ENCODE data around the gene SCAMP3. TPM values are rescaled to one million over a fixed set of nuclear protein-coding genes. Genes with fewer than 3 reads are reported as not detected.

Gene SCAMP3
- total and polyA plus RNA-seq, 10 of the 15 experiments (the other 5 are each of a cell fraction or from before 2014, with no cell fraction given), result 17.2 to 133 (median 87.3) TPM

- 32% methylated on average over 2 of the region's 2 CpGs for WGBS (ENCODE audit: insufficient coverage, insufficient replicate concordance, low lambda C conversion rate, missing lambda C conversion rate)
- H2AFZ ChIP-seq (ENCODE audit: control insufficient read depth, low read depth, low read length), result no peak overlapping the region
- ChIA-PET SMC1A (ENCODE audit: uncharacterized antibody, unreplicated experiment) (interaction anchor here (0.7 to 1.5 kb wide), 3 partner anchors 27 to 44 kb away, joined by 3 to 10 read pairs (median 4); no protein-coding TSS in a partner anchor), CTCF (interaction anchor here (0.7 to 1.8 kb wide), 8 partner anchors 13 to 62 kb away, joined by 3 to 6 read pairs (median 4); partner anchors contain the start of gene FDPS), POLR2A (interaction anchor here (0.6 to 1.6 kb wide), 3 partner anchors 25 to 58 kb away, joined by 3 to 4 read pairs (median 3); no protein-coding TSS in a partner anchor), RAD21 (ENCODE audit: unreplicated experiment) (interaction anchor here (2.2 kb wide), 1 partner anchor 44 kb away, joined by 13 read pairs; no protein-coding TSS in a partner anchor)
- H3K4me1 ChIP-seq (ENCODE audit: control insufficient read depth, insufficient read depth, low read length), result peaks cover 10% of the 10 kb centered on the region
- no peaks in the 10 kb centered on the region for H3K36me3 ChIP-seq (ENCODE audit: control insufficient read depth in 2 of 2, insufficient read depth in 2 of 2, low read length in 1 of 2)
- no peaks in the 10 kb centered on the region for H4K20me1 ChIP-seq (ENCODE audit: control insufficient read depth, insufficient read depth)
- DNase-seq (ENCODE audit: low read depth, low spot score) (no peak), ATAC-seq (no peak), FAIRE-seq (no peak)
- no peak overlapping the region; the same call in 1 of the 2 replicates for H3K4me2 ChIP-seq (ENCODE audit: control insufficient read depth, insufficient read depth)
- H3K9me3 ChIP-seq (replicated peaks; ENCODE audit: control insufficient read depth, insufficient read depth, low read length), result no peaks in the 10 kb centered on the region
- H3K27me3 ChIP-seq (replicated peaks in 1 of 2; ENCODE audit: control insufficient read depth in 2 of 2, insufficient read depth in 2 of 2, low read length in 1 of 2), result no peaks in the 10 kb centered on the region
- intact Hi-C loops (cut with micrococcal nuclease; ENCODE audit: unreplicated experiment), result no loop called here
- in situ Hi-C loops (cut with MboI), result no loop called here
- no peak overlapping the region for H3K9ac ChIP-seq (ENCODE audit: control insufficient read depth, insufficient read depth, low read length)
- no peaks in the 10 kb centered on the region for H3K79me2 ChIP-seq (ENCODE audit: control insufficient read depth, insufficient read depth, low read length)
- H3K27ac ChIP-seq (ENCODE audit: control insufficient read depth, insufficient read depth), result no peak overlapping the region
- BruUV-seq (replicated peaks), result no TSS peak
- H3K4me3 ChIP-seq, result no peak overlapping the region
- TF ChIP-seq BCLAF1 (IDR thresholded peaks at IDR 0.05) (no peak), RFX5 (IDR thresholded peaks at IDR 0.05; ENCODE audit: low read depth, low read length) (no peak), ZNF384 (IDR thresholded peaks at IDR 0.05; ENCODE audit: borderline replicate concordance, low read depth, low read length) (no peak), CEBPZ (IDR thresholded peaks at IDR 0.05; ENCODE audit: low read depth, low read length) (no peak), YBX1 (IDR thresholded peaks at IDR 0.05) (no peak), ZSCAN29 (IDR thresholded peaks at IDR 0.05) (no peak), CHD1 (IDR thresholded peaks at IDR 0.05; ENCODE audit: low read depth, low read length) (no peak), MXI1 (IDR thresholded peaks at IDR 0.05; ENCODE audit: low read depth, low read length) (no peak)
These were observed 17.1 kb upstream of the SCAMP3 start for GRCh38 chr1:155279268-155279667.

All from GM12878 (cell line).